Measurements from ENCODE around the gene SCN5A. TPM values are rescaled to one million over a fixed set of nuclear protein-coding genes. Genes with fewer than 3 reads are reported as not detected.

SCN5A gene
- polyA plus RNA-seq, 1 donor (not counting 4 experiments of a cell fraction or from before 2014, with no cell fraction given) = 0.26 TPM

DNA sequence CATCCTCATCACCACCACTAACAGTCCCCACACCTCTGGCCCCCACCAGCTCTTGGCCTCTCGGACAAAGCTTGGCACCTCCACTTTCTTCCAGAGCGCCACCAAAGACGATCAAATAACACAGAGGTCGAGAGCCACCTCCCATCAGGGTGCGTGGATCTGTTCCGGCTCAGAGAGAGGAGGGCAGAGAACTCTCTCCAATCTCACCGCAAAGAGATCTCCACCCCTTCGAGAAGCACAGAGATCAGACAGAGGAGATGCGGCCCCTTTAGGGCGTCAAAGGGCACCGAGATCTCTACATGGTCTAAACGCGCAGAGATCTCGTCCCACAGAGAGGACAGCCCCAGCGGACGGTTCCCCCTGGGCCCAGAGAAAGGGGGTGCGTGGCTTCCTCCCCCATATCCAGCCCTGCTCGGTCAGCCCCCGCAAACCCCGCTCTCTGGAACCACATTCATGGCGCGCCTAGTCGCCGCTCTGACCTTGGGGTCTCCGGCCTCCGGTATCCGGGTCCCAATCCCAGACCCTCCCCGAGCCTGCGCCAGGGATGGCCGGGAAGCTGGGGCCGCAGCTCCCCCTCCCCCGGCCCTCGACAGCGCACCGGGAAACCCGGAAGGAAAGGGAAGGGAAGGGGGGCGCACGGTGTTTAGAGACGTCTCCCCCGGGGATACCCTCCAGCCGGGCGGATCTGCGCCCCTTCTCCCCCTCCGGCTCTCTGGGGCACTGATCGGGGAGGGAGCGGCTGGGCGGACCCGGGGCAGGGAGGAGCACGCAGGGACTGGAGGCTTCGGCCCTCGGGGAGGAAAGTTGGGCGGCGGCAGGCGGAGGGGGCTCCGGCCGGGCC, 608 bp downstream of the SCN5A start:
- Histone ChIP-seq H2AFZ (ENCODE audit: control insufficient read depth, low read length) (no peak overlapping the region), H3K79me2 (ENCODE audit: control insufficient read depth, insufficient read depth, low read length) (no peaks in the 10 kb centered on the region), H3K9ac (ENCODE audit: control insufficient read depth, extremely low read depth, insufficient read depth, low read length) (no peak overlapping the region), H3K4me2 (ENCODE audit: control insufficient read depth, extremely low read depth, insufficient read depth, low read depth, low read length) (peak overlapping the region; percentile 55), H3K27me3 (ENCODE audit: control insufficient read depth, extremely low read depth, insufficient read depth, low read length) (peaks cover 39% of the 10 kb centered on the region), H3K27ac (ENCODE audit: control insufficient read depth, insufficient read depth, low read length) (no peak overlapping the region), H3K9me3 (ENCODE audit: control insufficient read depth, low read depth, low read length) (no peaks in the 10 kb centered on the region), H3K4me1 (ENCODE audit: control insufficient read depth, extremely low read depth, insufficient read depth, low read length) (peaks cover 3% of the 10 kb centered on the region), H3K4me3 (ENCODE audit: control insufficient read depth in 2 of 3, extremely low read depth in 1 of 3, insufficient read depth in 2 of 3, low read depth in 1 of 3, low read length in 3 of 3) (peak overlapping the region; percentile 18 to 45 (median 21)), H3K36me3 (ENCODE audit: control insufficient read depth in 2 of 2, extremely low read depth in 1 of 2, insufficient read depth in 2 of 2, low read length in 2 of 2) (no peaks in the 10 kb centered on the region), H4K20me1 (ENCODE audit: control insufficient read depth, extremely low read depth, insufficient read depth, low read length) (no peaks in the 10 kb centered on the region), H3K9me1 (ENCODE audit: control insufficient read depth, extremely low read depth, insufficient read depth, low read length) (no peaks in the 10 kb centered on the region)
- FAIRE-seq (no peak), DNase-seq (ENCODE audit: low read depth, low spot score) (no peak)
- dilution Hi-C loops (cut with MboI; ENCODE audit: extremely low pct_ligation_motif_present, low sequenced_read_pairs) = no loop called here
- peak; percentile 81 for TF ChIP-seq EZH2 (IDR thresholded peaks at IDR 0.05; ENCODE audit: low read length)
- TF ChIP-seq, protein P1, sequence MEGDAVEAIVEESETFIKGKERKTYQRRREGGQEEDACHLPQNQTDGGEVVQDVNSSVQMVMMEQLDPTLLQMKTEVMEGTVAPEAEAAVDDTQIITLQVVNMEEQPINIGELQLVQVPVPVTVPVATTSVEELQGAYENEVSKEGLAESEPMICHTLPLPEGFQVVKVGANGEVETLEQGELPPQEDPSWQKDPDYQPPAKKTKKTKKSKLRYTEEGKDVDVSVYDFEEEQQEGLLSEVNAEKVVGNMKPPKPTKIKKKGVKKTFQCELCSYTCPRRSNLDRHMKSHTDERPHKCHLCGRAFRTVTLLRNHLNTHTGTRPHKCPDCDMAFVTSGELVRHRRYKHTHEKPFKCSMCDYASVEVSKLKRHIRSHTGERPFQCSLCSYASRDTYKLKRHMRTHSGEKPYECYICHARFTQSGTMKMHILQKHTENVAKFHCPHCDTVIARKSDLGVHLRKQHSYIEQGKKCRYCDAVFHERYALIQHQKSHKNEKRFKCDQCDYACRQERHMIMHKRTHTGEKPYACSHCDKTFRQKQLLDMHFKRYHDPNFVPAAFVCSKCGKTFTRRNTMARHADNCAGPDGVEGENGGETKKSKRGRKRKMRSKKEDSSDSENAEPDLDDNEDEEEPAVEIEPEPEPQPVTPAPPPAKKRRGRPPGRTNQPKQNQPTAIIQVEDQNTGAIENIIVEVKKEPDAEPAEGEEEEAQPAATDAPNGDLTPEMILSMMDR (optimal IDR thresholded peaks at IDR 0.05 in 1 of 3, IDR thresholded peaks at IDR 0.05 in 1 of 3, conservative IDR thresholded peaks at IDR 0.05 in 1 of 3; ENCODE audit: extremely low read depth in 1 of 3, insufficient read depth in 2 of 3, low read length in 3 of 3) = no peak

DNA sequence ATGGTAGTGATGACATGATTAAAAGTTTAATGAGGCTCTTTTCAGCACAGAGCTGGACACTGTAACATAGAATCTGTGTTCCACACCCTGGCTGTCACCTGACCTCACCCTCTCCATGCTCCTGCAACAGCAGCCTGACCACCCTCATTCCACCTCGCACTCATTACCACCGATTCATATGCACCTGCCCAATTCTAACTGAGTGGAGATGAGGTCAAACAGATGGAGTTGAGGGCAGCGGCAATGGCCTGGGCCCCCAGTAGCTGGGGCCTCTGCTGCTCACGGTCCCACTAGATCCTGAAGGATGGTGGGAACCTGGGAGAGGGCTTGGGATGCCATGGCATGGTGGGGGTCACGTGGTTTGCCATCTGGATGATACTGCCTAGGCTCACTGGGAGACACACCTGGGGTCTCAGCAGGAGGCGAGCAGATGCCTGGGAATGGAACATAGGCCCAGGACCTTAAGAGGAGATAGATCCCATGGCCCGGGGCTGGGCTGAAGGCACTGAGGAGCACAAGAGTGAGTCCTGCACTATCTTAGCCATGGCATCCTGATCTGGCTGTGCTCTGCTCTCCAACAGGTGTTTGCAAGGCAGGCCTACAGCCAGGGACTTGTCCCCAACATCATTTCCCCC, 1.3 kb downstream of the SCN5A start:
- no peaks in the 10 kb centered on the region for H3K36me3 ChIP-seq (ENCODE audit: control insufficient read depth in 2 of 2, extremely low read depth in 1 of 2, insufficient read depth in 2 of 2, low read length in 2 of 2)
- FAIRE-seq (no peak), DNase-seq (ENCODE audit: low read depth, low spot score) (no peak)
- peaks cover 3% of the 10 kb centered on the region for H3K4me1 ChIP-seq (ENCODE audit: control insufficient read depth, extremely low read depth, insufficient read depth, low read length)
- no peak for TF ChIP-seq EZH2 (IDR thresholded peaks at IDR 0.05; ENCODE audit: low read length)
- no peak overlapping the region for H3K4me2 ChIP-seq (ENCODE audit: control insufficient read depth, extremely low read depth, insufficient read depth, low read depth, low read length)
- H4K20me1 ChIP-seq (ENCODE audit: control insufficient read depth, extremely low read depth, insufficient read depth, low read length) = no peaks in the 10 kb centered on the region
- peaks cover 42% of the 10 kb centered on the region for H3K27me3 ChIP-seq (ENCODE audit: control insufficient read depth, extremely low read depth, insufficient read depth, low read length)
- H3K9ac ChIP-seq (ENCODE audit: control insufficient read depth, extremely low read depth, insufficient read depth, low read length) = no peak overlapping the region
- no peak overlapping the region for H3K4me3 ChIP-seq (ENCODE audit: control insufficient read depth in 2 of 3, extremely low read depth in 1 of 3, insufficient read depth in 2 of 3, low read depth in 1 of 3, low read length in 3 of 3)
- no peak overlapping the region for H2AFZ ChIP-seq (ENCODE audit: control insufficient read depth, low read length)
- no peaks in the 10 kb centered on the region for H3K79me2 ChIP-seq (ENCODE audit: control insufficient read depth, insufficient read depth, low read length)
- no peaks in the 10 kb centered on the region for H3K9me3 ChIP-seq (ENCODE audit: control insufficient read depth, low read depth, low read length)
- dilution Hi-C loops (cut with MboI; ENCODE audit: extremely low pct_ligation_motif_present, low sequenced_read_pairs) = no loop called here
- H3K27ac ChIP-seq (ENCODE audit: control insufficient read depth, insufficient read depth, low read length) = no peak overlapping the region
- H3K9me1 ChIP-seq (ENCODE audit: control insufficient read depth, extremely low read depth, insufficient read depth, low read length) = no peaks in the 10 kb centered on the region
